ENCODE results near the gene UBE2I.

DNA sequence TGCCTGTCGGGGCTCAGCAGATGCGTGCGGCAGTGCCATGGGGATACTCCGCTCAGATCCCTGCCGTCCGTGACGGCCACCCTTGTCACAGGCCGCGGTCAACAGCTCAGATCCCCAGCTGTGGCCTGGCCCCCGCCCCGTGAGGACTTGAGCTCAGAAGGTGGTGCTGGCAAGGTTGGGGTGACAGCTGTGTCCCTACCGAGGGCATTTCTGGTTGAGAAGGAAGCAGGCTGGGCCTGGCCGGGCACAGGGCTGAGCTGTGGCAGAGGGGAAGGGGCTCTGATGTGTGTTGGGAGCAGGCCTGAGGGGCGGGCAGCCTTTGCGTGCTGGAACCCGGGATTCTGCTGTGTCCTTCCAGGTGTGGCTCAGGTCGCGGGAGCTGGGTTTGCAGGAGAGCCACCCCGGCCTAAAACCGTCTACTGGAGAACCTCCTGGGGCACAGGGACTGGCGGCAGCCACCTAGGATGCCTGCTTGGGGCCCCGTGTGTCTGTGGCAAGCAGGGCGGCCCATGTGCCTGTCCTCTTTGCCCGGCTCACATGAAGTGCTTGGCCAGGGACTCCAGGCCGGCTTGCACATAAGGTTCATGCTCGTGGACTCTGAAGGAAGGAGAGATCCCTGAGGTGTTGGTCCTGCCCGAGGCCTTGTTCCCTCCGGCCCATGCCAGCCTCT, 5.1 kb downstream of the UBE2I start:
- TF ChIP-seq, protein P1, sequence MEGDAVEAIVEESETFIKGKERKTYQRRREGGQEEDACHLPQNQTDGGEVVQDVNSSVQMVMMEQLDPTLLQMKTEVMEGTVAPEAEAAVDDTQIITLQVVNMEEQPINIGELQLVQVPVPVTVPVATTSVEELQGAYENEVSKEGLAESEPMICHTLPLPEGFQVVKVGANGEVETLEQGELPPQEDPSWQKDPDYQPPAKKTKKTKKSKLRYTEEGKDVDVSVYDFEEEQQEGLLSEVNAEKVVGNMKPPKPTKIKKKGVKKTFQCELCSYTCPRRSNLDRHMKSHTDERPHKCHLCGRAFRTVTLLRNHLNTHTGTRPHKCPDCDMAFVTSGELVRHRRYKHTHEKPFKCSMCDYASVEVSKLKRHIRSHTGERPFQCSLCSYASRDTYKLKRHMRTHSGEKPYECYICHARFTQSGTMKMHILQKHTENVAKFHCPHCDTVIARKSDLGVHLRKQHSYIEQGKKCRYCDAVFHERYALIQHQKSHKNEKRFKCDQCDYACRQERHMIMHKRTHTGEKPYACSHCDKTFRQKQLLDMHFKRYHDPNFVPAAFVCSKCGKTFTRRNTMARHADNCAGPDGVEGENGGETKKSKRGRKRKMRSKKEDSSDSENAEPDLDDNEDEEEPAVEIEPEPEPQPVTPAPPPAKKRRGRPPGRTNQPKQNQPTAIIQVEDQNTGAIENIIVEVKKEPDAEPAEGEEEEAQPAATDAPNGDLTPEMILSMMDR (IDR thresholded peaks at IDR 0.05; ENCODE audit: low read depth, low read length, missing input control): no peak
- TF ChIP-seq EGR1 (IDR thresholded peaks at IDR 0.05; ENCODE audit: low read depth in 2 of 2) (no peak), TAF1 (conservative IDR thresholded peaks at IDR 0.05) (no peak), RAD21 (IDR thresholded peaks at IDR 0.05) (no peak), GABPA (IDR thresholded peaks at IDR 0.05 in 1 of 2, conservative IDR thresholded peaks at IDR 0.05 in 1 of 2) (no peak)
